HCT116 (cell line): ENCODE results near the gene PEX10. TPM values are rescaled to one million over a fixed set of nuclear protein-coding genes. Genes with fewer than 3 reads are reported as not detected.
A peak's percentile ranks its signal among the peaks of the same experiment; 100 is the strongest.

Experiments used
- ATAC-seq: fragments of 200-7000 bp; cut with Tn5 transposase; 2 replicates; pipeline ENCODE4 v1.9.1; 2020; ENCODE audit warnings: mild to moderate bottlenecking, moderate library complexity
- BruUV-seq: library from RNA; stranded (reverse); fragments of 400-500 nt; replicated peaks from 2 replicates; lab custom pipeline; 2021; lab: Mats Ljungman, UMichigan
- CTCF ChIA-PET: fragments of 300-600 bp; sonication (Branson Sonifier 250); formaldehyde crosslinking; loops from one replicate; lab custom pipeline; 2021; ENCODE audit warnings: antibody characterized with exemption; lab: Charles Lee
- POLR2A ChIA-PET: fragments of 300-600, 350-600 bp; sonication (Branson Sonifier 250); formaldehyde crosslinking; loops from one replicate; lab custom pipeline; 2021; ENCODE audit warnings: antibody characterized with exemption; lab: Charles Lee
- RAD21 ChIA-PET, 2 experiments: fragments of 300-600 bp; sonication (Branson Sonifier 250); formaldehyde crosslinking; loops; one replicate each; lab custom pipeline; 2023; ENCODE audit warnings: low total read pairs in 2 of 2; ENCODE audit not compliant: uncharacterized antibody in 2 of 2, unreplicated experiment in 2 of 2, low non-redundant PET in 1 of 2; lab: Charles Lee
- DNase-seq: peaks from one replicate; pipeline ENCODE4 v3.0.0-alpha.2; 2010; ENCODE audit warnings: low read depth, low spot score
- H2AFZ ChIP-seq: fragments of 200-600 bp; shearing (Covaris generic), sonication (generic); 2 replicates; pipeline ENCODE4 v1.6.1; 2017; ENCODE audit warnings: low read depth, mixed run types, mixed read lengths, antibody characterized with exemption, low read length; ENCODE audit not compliant: poor library complexity, severe bottlenecking
- H3K27ac ChIP-seq: 2 replicates; pipeline ENCODE4 v1.5.1; 2012; ENCODE audit warnings: low read depth, low read length
- H3K27me3 ChIP-seq: fragments of 200-600 bp; sonication (generic); 2 replicates; pipeline ENCODE4 v1.6.1; 2016; ENCODE audit warnings: mixed run types, low read length, mixed read lengths; ENCODE audit not compliant: insufficient read depth
- H3K36me3 ChIP-seq, 2 experiments: fragments of 200-500 bp in 1 of 2; fragments of 200-600 bp in 1 of 2; sonication (Bioruptor generic) in 1 of 2; sonication (generic) in 1 of 2; 2 replicates each; pipeline versions ENCODE4 v1.5.1 to v1.6.1; 2014 to 2016; ENCODE audit warnings: low read length in 2 of 2, inconsistent platforms in 1 of 2, mixed read lengths in 1 of 2, mixed run types in 1 of 2; ENCODE audit not compliant: insufficient read depth in 2 of 2, control insufficient read depth in 1 of 2
- H3K4me1 ChIP-seq, 2 experiments: fragments of 200-600 bp in 1 of 2; sonication (generic) in 1 of 2; 2 replicates each; pipeline versions ENCODE4 v1.5.1 to v1.6.1; 2012 to 2017; ENCODE audit warnings: low read length in 2 of 2, inconsistent platforms in 1 of 2, mild to moderate bottlenecking in 1 of 2, mixed read lengths in 1 of 2, mixed run types in 1 of 2, moderate library complexity in 1 of 2; ENCODE audit not compliant: insufficient read depth in 2 of 2, control insufficient read depth in 1 of 2
- H3K4me2 ChIP-seq: fragments of 200-600 bp; sonication (generic); 2 replicates; pipeline ENCODE4 v1.6.1; 2017; ENCODE audit warnings: mixed run types, low read length, mixed read lengths
- H3K4me3 ChIP-seq, 2 experiments: fragments of 200-600 bp in 1 of 2; sonication (generic) in 1 of 2; replicated peaks in 1 of 2; 2 replicates each; pipeline ENCODE4 v1.5.1; 2011 to 2016; ENCODE audit warnings: low read length in 2 of 2, control low read depth in 1 of 2, low read depth in 1 of 2, mild to moderate bottlenecking in 1 of 2, mixed read lengths in 1 of 2, mixed run types in 1 of 2
- H3K79me2 ChIP-seq: fragments of 200-600 bp; sonication (generic); 2 replicates; pipeline ENCODE4 v1.6.1; 2017; ENCODE audit warnings: mild to moderate bottlenecking, mixed run types, low read length, moderate library complexity, mixed read lengths; ENCODE audit not compliant: insufficient read depth
- H3K9ac ChIP-seq: fragments of 200-600 bp; sonication (generic); 2 replicates; pipeline ENCODE4 v1.6.1; 2016; ENCODE audit warnings: low read length, mixed read lengths
- H3K9me2 ChIP-seq: fragments of 200-600 bp; sonication (generic), shearing (Covaris generic); 2 replicates; pipeline ENCODE4 v1.6.1; 2017; ENCODE audit warnings: mixed run types, mild to moderate bottlenecking, moderate library complexity; ENCODE audit not compliant: insufficient read depth
- H3K9me3 ChIP-seq, 2 experiments: fragments of 200-500 bp in 1 of 2; fragments of 200-600 bp in 1 of 2; sonication (Bioruptor generic) in 1 of 2; sonication (generic) in 1 of 2; 2 replicates each; pipeline ENCODE4 v1.6.1; 2014 to 2017; ENCODE audit warnings: low read length in 2 of 2, mixed read lengths in 2 of 2, inconsistent platforms in 1 of 2, low read depth in 1 of 2, mild to moderate bottlenecking in 1 of 2, mixed run types in 1 of 2, moderate library complexity in 1 of 2; ENCODE audit not compliant: control insufficient read depth in 1 of 2, insufficient read depth in 1 of 2
- H4K20me1 ChIP-seq: fragments of 200-600 bp; sonication (generic), shearing (Covaris generic); 2 replicates; pipeline ENCODE4 v1.6.1; 2017; ENCODE audit warnings: mixed run types, mild to moderate bottlenecking, moderate library complexity; ENCODE audit not compliant: insufficient read depth
- ATF3 ChIP-seq: IDR thresholded peaks from 2 replicates; pipeline ENCODE4 v1.6.1; 2012
- CEBPB ChIP-seq: IDR thresholded peaks from 2 replicates; pipeline ENCODE4 v1.6.1; 2012; ENCODE audit warnings: low read depth
- EGR1 ChIP-seq: IDR thresholded peaks from 2 replicates; pipeline ENCODE4 v1.6.1; 2012; ENCODE audit warnings: low read depth
- EZH2phosphoT487 ChIP-seq: fragments of 200-600 bp; IDR thresholded peaks from 2 replicates; pipeline ENCODE4 v1.6.1; 2018; ENCODE audit warnings: antibody characterized with exemption, borderline replicate concordance
- POLR2AphosphoS5 ChIP-seq: IDR thresholded peaks from 2 replicates; pipeline ENCODE4 v1.6.1; 2011; ENCODE audit warnings: mild to moderate bottlenecking, low read depth, low read length, moderate library complexity
- RAD21 ChIP-seq: IDR thresholded peaks from 2 replicates; pipeline ENCODE4 v1.6.1; 2012; ENCODE audit warnings: low read depth, mild to moderate bottlenecking
- SIN3A ChIP-seq: IDR thresholded peaks from 2 replicates; pipeline ENCODE4 v1.6.1; 2012; ENCODE audit warnings: low read depth
- YY1 ChIP-seq: IDR thresholded peaks from 2 replicates; pipeline ENCODE4 v1.6.1; 2011; ENCODE audit warnings: low read length, low read depth, moderate library complexity, mild to moderate bottlenecking; ENCODE audit not compliant: insufficient replicate concordance; ENCODE audit errors: extremely low read depth
- ZFX ChIP-seq: fragments of 450-650 bp; IDR thresholded peaks from 2 replicates; pipeline ENCODE4 v1.6.1; 2017
- intact Hi-C: fragments of 100-400 bp; cut with micrococcal nuclease; formaldehyde crosslinking; loops from 2 replicates; pipeline ENCODE4 v1.10.0; 2022
- total RNA-seq: library from RNA; stranded (reverse); gene quantifications from one replicate; pipeline ENCODE4 v1.2.1, GENCODE V29; 2021; ENCODE audit not compliant: unreplicated experiment

Gene PEX10
- total RNA-seq, 1 experiment from 2014 or later: 27.9 TPM

DNA sequence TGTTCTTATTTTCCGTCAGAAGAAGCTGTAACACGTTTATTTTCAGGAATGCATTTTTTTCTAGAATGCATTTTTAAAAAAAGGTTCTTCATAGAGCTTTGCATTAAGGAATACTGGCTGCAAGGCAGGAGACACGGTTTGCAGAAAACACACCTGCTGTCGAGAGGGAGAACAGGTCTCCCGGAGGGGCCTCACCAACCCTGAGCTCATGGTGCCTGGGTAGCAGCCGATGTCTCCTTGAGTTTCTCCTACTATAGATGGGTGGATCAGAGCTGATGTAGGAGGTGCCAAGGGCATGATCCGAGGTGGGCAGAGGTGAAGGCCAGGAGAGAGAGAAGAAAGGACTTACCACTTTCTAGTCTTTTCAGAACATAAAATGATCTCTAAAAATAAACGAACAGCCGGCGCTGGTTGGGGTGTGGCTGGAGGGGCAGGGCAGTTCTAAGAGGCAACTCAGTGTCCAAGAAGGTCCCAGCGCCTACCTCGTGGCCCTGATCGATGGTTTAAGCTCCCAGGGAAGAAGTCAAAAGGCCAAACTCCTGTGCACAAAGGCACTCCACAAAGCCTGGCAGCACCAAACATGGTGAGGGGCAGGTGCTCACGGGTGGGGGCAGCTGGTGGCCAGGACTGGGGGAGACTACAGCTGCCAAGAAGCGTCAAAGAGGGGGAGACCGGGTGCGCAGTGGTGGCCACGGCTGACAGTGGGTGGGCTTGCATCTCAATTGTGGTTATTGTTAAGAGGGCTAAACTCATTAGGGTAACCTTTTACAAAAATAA lies 33.2 kb downstream of the PEX10 start:
- Histone ChIP-seq H3K9ac (no peak overlapping the region), H3K4me2 (no peak overlapping the region), H3K9me2 (no peaks in the 10 kb centered on the region), H3K36me3 (no peaks in the 10 kb centered on the region), H3K4me1 (0 out of 4 replicates have a peak, but pooled peaks cover 0 to 6% of the 10 kb centered on the region in 2 experiments), H3K9me3 (no peaks in the 10 kb centered on the region), H3K4me3 (no peak overlapping the region), H3K27me3 (no peaks in the 10 kb centered on the region), H2AFZ (no peak overlapping the region), H3K27ac (no peak overlapping the region), H4K20me1 (no peaks in the 10 kb centered on the region), H3K79me2 (no peaks in the 10 kb centered on the region)
- ChIA-PET CTCF (interaction anchor here (7.7 kb wide), 1 partner anchor 182 kb away, joined by 271 read pairs; the partner anchor contains the start of gene FAAP20), POLR2A (no interaction called here), RAD21 (no interaction called here)
- DNase-seq: no peak
- intact Hi-C loops: no loop called here
- TF ChIP-seq RAD21: no peak
- no peak for TF ChIP-seq POLR2AphosphoS5
- no peak for TF ChIP-seq CEBPB
- TF ChIP-seq EZH2phosphoT487: no peak
- no peak for TF ChIP-seq ATF3
- BruUV-seq: no TSS peak
- no peak for ATAC-seq

DNA sequence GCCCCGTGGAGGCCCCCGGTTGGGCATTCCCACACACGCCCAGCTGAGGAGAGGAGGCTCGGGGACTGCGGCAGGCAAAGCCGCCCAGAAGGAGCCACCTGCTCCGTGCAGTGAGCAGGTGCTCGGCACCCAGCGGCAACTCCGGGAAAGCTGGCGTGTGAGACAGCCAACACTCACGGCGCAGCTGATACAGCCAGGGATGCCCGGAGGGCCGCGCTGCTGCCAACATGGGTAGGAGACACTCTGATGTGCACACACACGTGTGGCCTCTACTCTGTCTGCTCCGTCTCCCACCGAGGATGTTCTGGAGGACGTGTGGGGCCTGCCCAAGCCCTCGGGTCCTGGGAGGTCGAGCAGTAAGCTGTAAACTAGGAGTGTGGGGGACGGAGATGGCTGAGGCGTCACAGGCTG lies 33.9 kb downstream of the PEX10 start:
- ATAC-seq: no peak
- no peaks in the 10 kb centered on the region for H3K9me3 ChIP-seq
- BruUV-seq: no TSS peak
- H3K4me2 ChIP-seq: no peak overlapping the region
- no peaks in the 10 kb centered on the region for H3K9me2 ChIP-seq
- H3K9ac ChIP-seq: no peak overlapping the region
- no peaks in the 10 kb centered on the region for H3K36me3 ChIP-seq
- H4K20me1 ChIP-seq: no peaks in the 10 kb centered on the region
- intact Hi-C loops: no loop called here
- 0 out of 4 replicates have a peak, but pooled peaks cover 0 to 6% of the 10 kb centered on the region in 2 experiments for H3K4me1 ChIP-seq
- DNase-seq: no peak
- no peak overlapping the region for H2AFZ ChIP-seq
- RAD21 ChIA-PET: no interaction called here
- no peak for TF ChIP-seq SIN3A
- TF ChIP-seq YY1: no peak
- TF ChIP-seq EGR1: no peak
- 0 out of 2 replicates have a peak, but pooled peaks have one; percentile 13 for TF ChIP-seq ZFX
- CTCF ChIA-PET: interaction anchor here (7.7 kb wide), 1 partner anchor 181 kb away, joined by 271 read pairs; the partner anchor contains the start of gene FAAP20
- POLR2A ChIA-PET: no interaction called here
- H3K27me3 ChIP-seq: no peaks in the 10 kb centered on the region
- H3K4me3 ChIP-seq: no peak overlapping the region
- no peak overlapping the region for H3K27ac ChIP-seq
- no peaks in the 10 kb centered on the region for H3K79me2 ChIP-seq
